Loucy (cell line): ENCODE measurements around the gene GLYR1.

Experiments used
- H2AFZ ChIP-seq: fragments of 200-600 bp; sonication (generic); 2 replicates; pipeline ENCODE4 v1.6.0; 2016; ENCODE audit warnings: antibody characterized with exemption, mild to moderate bottlenecking, low read length, moderate library complexity
- H3F3A ChIP-seq: fragments of 200-600 bp; 2 replicates; pipeline ENCODE4 v1.6.0; 2016; ENCODE audit warnings: antibody characterized with exemption, low read depth, mild to moderate bottlenecking
- H3K27me3 ChIP-seq: fragments of 200-600 bp; sonication (generic); 2 replicates; pipeline ENCODE4 v1.6.1; 2014; ENCODE audit warnings: low read length, mild to moderate bottlenecking; ENCODE audit not compliant: insufficient read depth, poor library complexity, severe bottlenecking
- H3K36me3 ChIP-seq: fragments of 200-600 bp; sonication (generic); 2 replicates; pipeline ENCODE4 v1.6.1; 2016; ENCODE audit warnings: low read length; ENCODE audit not compliant: insufficient read depth
- H3K4me1 ChIP-seq: fragments of 200-600 bp; sonication (generic); 2 replicates; pipeline ENCODE4 v1.5.1; 2014; ENCODE audit warnings: low read length, mild to moderate bottlenecking; ENCODE audit not compliant: insufficient read depth, poor library complexity, severe bottlenecking
- H3K4me2 ChIP-seq: fragments of 200-600 bp; sonication (generic); 2 replicates; pipeline ENCODE4 v1.6.0; 2014; ENCODE audit warnings: antibody characterized with exemption, low read length, low read depth, mild to moderate bottlenecking; ENCODE audit not compliant: poor library complexity, severe bottlenecking
- H3K4me3 ChIP-seq: fragments of 200-600 bp; sonication (generic); 2 replicates; pipeline ENCODE4 v1.5.1; 2014; ENCODE audit warnings: low read length, mild to moderate bottlenecking, mixed read lengths; ENCODE audit not compliant: poor library complexity, severe bottlenecking
- H3K79me2 ChIP-seq: fragments of 200-600 bp; sonication (generic); 2 replicates; pipeline ENCODE4 v1.6.1; 2014; ENCODE audit warnings: low read length; ENCODE audit not compliant: insufficient read depth
- H3K9ac ChIP-seq: fragments of 200-600 bp; sonication (generic); 2 replicates; pipeline ENCODE4 v1.6.0; 2014; ENCODE audit warnings: mild to moderate bottlenecking, low read depth, low read length, moderate library complexity; ENCODE audit not compliant: poor library complexity, severe bottlenecking
- H3K9me2 ChIP-seq: fragments of 200-600 bp; sonication (generic); replicated peaks from 2 replicates; pipeline ENCODE4 v1.6.1; 2016; ENCODE audit warnings: low read depth, low read length, mixed read lengths
- H3K9me3 ChIP-seq: fragments of 200-600 bp; sonication (generic); 2 replicates; pipeline ENCODE4 v1.6.1; 2014; ENCODE audit warnings: mild to moderate bottlenecking, antibody characterized with exemption, low read length, low read depth; ENCODE audit not compliant: insufficient read depth
- H4K20me1 ChIP-seq: fragments of 200-600 bp; sonication (generic); 2 replicates; pipeline ENCODE4 v1.6.0; 2014; ENCODE audit warnings: antibody characterized with exemption, low read length, mild to moderate bottlenecking; ENCODE audit not compliant: insufficient read depth, poor library complexity, severe bottlenecking
- EZH2phosphoT487 ChIP-seq: fragments of 200-600 bp; IDR thresholded peaks from 2 replicates; pipeline ENCODE4 v1.6.1; 2018; ENCODE audit warnings: antibody characterized with exemption, mild to moderate bottlenecking, moderate library complexity, borderline replicate concordance
- TF ChIP-seq, protein P1 (sequence below): fragments of 200-600 bp; sonication (generic); conservative IDR thresholded peaks from 2 replicates; pipeline ENCODE4 v1.5.1; 2014; ENCODE audit warnings: mild to moderate bottlenecking, antibody characterized with exemption, low read length

The GLYR1 gene

DNA sequence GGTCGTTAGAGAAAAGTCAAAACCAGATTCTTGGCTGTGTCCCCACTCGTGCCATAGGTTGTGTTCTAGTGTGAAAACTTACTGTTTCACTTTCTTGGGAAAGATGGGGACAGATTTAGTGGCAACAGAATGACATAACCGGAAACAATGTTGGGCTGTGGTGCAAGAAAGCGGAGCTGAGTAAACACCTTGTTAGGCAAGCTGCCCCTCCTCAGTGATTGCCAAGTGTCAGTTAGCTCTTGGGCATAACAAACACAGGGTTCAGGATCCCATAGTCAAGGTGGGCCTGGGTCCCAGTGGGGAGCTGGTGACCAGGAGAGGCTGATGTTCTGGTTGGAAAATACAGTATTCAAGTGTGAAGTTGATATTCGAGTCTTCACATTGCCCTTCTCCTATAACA is 15.6 kb upstream of the GLYR1 start:
- H3K9me3 ChIP-seq: no peaks in the 10 kb centered on the region
- no peak overlapping the region for H3K4me2 ChIP-seq
- no peaks in the 10 kb centered on the region for H3F3A ChIP-seq
- H2AFZ ChIP-seq: no peak overlapping the region
- no peaks in the 10 kb centered on the region for H3K4me1 ChIP-seq
- no peak for TF ChIP-seq EZH2phosphoT487
- TF ChIP-seq, protein P1, sequence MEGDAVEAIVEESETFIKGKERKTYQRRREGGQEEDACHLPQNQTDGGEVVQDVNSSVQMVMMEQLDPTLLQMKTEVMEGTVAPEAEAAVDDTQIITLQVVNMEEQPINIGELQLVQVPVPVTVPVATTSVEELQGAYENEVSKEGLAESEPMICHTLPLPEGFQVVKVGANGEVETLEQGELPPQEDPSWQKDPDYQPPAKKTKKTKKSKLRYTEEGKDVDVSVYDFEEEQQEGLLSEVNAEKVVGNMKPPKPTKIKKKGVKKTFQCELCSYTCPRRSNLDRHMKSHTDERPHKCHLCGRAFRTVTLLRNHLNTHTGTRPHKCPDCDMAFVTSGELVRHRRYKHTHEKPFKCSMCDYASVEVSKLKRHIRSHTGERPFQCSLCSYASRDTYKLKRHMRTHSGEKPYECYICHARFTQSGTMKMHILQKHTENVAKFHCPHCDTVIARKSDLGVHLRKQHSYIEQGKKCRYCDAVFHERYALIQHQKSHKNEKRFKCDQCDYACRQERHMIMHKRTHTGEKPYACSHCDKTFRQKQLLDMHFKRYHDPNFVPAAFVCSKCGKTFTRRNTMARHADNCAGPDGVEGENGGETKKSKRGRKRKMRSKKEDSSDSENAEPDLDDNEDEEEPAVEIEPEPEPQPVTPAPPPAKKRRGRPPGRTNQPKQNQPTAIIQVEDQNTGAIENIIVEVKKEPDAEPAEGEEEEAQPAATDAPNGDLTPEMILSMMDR: no peak
- no peak overlapping the region for H3K4me3 ChIP-seq
- H3K79me2 ChIP-seq: peaks cover 19% of the 10 kb centered on the region; the same call in 1 of the 2 replicates
- H3K27me3 ChIP-seq: no peaks in the 10 kb centered on the region
- H3K36me3 ChIP-seq: peaks cover 37% of the 10 kb centered on the region; the same call in 1 of the 2 replicates
- no peaks in the 10 kb centered on the region for H3K9me2 ChIP-seq
- H4K20me1 ChIP-seq: peaks cover 7% of the 10 kb centered on the region
- H3K9ac ChIP-seq: no peak overlapping the region

DNA sequence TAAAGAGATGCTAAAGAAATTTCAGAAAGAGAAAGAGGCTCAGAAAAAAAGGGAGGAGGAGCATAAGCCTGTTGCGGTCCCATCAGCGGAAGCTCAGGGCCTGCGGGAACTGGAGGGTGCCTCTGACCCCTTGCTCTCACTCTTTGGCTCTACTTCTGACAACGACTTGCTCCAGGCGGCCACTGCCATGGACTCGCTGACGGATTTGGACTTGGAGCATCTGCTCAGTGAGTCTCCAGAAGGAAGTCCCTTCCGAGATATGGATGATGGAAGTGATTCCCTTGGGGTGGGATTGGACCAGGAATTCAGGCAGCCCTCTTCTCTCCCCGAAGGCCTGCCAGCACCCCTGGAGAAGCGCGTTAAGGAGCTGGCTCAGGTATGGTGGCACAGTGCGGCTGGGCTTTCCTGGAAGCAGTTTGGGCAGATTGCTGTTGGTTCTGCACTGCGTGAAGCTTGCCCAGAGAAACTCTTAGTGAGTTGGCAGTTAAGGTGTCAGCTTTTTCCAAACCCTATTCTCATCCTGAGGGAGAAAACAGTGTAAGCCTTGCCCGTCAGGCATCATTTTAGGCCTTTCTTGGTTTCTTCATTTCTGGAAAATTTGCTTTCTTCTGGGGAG is 13.7 kb upstream of the GLYR1 start:
- Histone ChIP-seq H3K27me3 (no peaks in the 10 kb centered on the region), H3K9me3 (no peaks in the 10 kb centered on the region), H2AFZ (no peak overlapping the region), H4K20me1 (peaks cover 7% of the 10 kb centered on the region), H3K36me3 (peaks cover 41% of the 10 kb centered on the region; the same call in 1 of the 2 replicates), H3K79me2 (peaks cover 11% of the 10 kb centered on the region; the same call in 1 of the 2 replicates), H3K9me2 (no peaks in the 10 kb centered on the region), H3F3A (no peaks in the 10 kb centered on the region), H3K9ac (no peak overlapping the region), H3K4me3 (no peak overlapping the region), H3K4me1 (no peaks in the 10 kb centered on the region), H3K4me2 (no peak overlapping the region)
- TF ChIP-seq, protein P1: no peak
- TF ChIP-seq EZH2phosphoT487: no peak

DNA sequence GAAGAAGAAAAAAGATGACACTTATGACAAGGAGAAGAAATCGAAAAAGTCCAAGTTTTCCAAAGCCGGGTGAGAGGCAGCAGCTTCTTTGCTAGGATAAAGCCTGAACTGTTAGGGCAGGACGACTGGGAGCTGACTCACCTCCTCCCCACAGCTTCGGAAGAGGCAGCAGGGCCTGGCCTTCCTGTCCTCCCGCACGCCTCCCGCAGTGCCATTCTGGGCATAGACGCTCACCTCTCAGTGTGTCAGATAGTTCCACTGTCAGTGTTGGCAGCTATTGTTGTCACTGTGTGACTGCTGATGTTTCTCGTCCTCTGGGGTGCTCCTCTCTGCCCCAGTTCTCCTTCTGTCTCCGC is 12.8 kb upstream of the GLYR1 start:
- no peaks in the 10 kb centered on the region for H3F3A ChIP-seq
- H3K4me3 ChIP-seq: no peak overlapping the region
- H4K20me1 ChIP-seq: peaks cover 7% of the 10 kb centered on the region
- H3K9me2 ChIP-seq: no peaks in the 10 kb centered on the region
- no peaks in the 10 kb centered on the region for H3K9me3 ChIP-seq
- H3K79me2 ChIP-seq: peaks cover 11% of the 10 kb centered on the region; the same call in 1 of the 2 replicates
- H3K36me3 ChIP-seq: peaks cover 41% of the 10 kb centered on the region; the same call in 1 of the 2 replicates
- H3K4me2 ChIP-seq: no peak overlapping the region
- H3K27me3 ChIP-seq: no peaks in the 10 kb centered on the region
- no peak for TF ChIP-seq EZH2phosphoT487
- TF ChIP-seq, protein P1: no peak
- no peak overlapping the region for H2AFZ ChIP-seq
- H3K4me1 ChIP-seq: no peaks in the 10 kb centered on the region
- no peak overlapping the region for H3K9ac ChIP-seq
